ENCODE data around the gene CORO2B.
"Not testable (repeated sequence)": the region's sequence is repeated elsewhere in the genome, so short reads cannot be mapped to it uniquely, and the experiment has no call there.

Gene CORO2B

DNA sequence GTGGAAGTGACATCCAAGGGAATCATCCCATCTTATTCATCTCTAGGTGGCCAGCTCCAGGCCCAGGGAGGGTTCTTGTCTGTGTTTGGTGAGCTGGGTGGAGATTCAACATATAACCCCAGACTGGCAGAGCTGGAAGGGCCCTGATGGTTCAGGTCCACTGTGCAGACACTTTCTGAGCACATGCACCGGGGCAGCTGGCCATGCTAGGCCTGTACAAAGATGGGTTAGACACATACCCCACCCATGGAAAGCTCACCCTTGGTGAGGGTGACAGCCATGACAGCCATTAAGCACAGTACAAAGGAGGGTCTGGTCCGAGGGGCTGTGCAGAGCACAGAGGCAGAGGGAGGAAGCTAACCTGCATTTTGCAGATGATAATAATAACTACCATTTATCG is 100.4 kb downstream of the CORO2B start:
- no peak for DNase-seq

DNA sequence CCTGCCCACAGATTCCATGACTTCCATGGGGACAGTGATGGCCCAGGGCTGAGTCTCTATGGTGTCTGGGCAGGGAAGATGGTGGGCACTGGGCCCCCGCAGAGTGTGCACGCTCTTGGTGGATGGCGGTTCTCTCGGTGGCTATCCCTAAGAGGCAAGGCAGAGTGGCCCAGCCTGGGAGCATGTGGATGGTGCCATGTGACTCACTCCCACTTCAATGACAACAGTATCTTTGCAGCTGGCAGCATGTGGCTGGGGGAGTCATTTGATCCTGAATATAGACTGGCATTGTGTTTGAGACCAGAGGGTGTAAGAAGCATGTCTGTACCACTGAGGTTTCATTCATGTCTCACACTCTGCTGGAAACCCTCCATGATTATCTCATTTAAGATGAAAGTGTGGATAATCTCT is 101.2 kb downstream of the CORO2B start:
- no peak for DNase-seq

GRCh38 chr15:68680756-68681155 is 102.0 kb downstream of the CORO2B start:
- DNase-seq = not testable (repeated sequence)

- DNase-seq = no peak
Measured at GRCh38 chr15:68681836-68682235, 103.0 kb downstream of the CORO2B start.

DNA sequence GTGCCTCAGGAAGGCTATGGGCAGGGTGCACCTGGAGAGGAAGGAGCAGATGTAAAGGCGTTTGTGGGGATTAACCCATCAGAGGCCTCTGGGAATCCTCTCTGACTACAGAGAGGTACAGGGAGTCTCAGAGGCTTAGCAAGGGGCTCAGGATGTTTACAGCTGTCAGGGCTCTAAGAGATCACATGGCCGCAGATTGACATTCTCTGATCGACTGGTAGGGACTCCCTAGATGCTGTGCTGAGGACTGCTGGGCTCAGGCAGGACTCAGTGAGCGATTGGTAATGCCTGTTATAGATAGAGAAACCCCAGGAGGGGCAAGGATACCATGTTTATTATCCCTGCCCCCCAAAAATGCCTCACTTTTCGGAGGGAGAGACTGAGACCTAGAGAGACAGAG is 103.5 kb downstream of the CORO2B start:
- no peak for DNase-seq

GRCh38 chr15:68683026-68683425 is 104.2 kb downstream of the CORO2B start:
- DNase-seq = no peak

DNA sequence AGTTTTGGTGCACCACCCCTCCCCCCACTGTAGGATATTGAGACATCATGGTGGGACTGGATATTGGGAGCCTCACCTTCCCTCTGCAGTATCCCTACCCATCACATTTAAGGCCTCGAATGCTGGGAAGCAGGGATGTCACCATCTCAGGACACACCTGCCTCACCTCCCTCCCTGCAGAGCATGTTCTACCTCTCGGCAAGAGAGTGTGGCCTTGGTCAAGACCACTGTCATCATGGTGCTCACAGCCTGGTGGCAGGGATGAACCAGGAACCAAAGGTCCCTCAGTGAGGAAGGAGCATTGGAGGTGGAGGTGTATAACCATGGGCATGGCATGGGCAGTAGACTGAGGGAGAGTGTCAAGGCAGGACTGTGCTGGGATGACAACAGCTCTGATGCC is 104.8 kb downstream of the CORO2B start:
- DNase-seq = no peak

DNA sequence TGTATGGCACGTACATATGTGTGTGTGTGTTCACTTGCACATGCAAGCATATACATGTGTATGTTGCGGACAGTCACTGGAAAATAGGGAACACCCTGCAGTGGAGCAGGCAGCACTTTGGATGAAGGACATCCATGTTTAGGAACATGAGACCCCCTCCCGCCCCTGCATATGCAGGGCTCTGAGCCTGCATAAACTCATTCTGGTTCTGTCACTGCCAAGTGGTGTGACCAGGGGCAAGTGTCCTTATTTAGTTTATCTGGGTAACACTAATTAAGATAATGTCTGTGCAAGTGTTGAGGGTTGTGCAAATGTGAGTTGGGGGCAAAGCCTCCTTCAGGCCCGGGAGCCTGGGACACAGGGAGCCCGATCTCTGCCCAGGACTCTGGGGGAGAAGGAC is 105.7 kb downstream of the CORO2B start:
- DNase-seq = no peak

GRCh38 chr15:68687136-68687735 is 108.4 kb downstream of the CORO2B start:
- no peak for DNase-seq

GRCh38 chr15:68691705-68692104 is 112.9 kb downstream of the CORO2B start:
- DNase-seq = no peak

DNA sequence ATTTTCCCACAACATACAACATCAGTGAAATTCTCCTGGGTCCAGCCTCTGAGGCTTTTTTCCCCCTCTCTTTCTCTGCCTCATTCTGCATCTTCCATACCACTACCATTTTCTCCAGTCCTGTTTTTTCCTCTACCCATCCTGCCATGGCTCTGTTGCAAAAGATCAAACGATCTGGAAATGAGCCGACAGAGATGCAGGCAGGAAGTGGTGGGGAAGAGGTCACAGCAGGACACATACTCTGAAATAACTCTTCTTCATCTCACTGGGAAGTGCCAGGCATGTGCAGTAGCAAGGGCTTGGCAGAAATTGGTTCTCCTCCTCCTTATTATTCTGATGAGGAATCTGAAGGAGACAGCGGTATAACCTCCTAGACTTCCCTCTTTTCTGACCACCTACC is 114.3 kb downstream of the CORO2B start:
- DNase-seq = peak; percentile 39

GRCh38 chr15:68694111-68694510 is 115.3 kb downstream of the CORO2B start:
- no peak for DNase-seq

DNA sequence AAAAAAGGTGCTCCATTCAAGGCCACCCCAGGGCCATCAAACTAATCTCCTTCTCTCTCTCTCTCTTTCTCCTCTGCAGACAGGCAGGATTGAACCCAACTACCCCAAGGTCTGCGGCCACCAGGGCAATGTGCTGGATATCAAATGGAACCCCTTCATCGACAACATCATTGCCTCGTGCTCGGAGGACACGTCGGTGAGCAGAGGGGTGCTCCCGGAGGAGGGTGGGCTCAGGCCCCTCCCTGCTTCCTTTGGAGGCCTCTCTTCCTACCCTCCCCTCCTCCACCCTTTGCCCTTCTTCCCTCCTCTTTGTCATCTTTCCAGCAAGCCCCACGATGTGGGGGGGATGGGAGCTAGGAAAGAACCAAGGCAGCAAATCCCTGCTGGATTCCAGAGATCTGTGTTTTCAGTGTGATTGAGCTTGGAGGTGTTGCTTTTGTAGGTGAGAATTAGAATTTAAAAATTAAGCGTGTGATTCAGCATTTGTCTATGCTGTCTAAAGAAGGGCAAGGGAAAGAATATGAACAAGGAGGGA is 116.3 kb downstream of the CORO2B start:
- DNase-seq = no peak

GRCh38 chr15:68696414-68697363 is 117.9 kb downstream of the CORO2B start:
- DNase-seq = peak; percentile 72

DNA sequence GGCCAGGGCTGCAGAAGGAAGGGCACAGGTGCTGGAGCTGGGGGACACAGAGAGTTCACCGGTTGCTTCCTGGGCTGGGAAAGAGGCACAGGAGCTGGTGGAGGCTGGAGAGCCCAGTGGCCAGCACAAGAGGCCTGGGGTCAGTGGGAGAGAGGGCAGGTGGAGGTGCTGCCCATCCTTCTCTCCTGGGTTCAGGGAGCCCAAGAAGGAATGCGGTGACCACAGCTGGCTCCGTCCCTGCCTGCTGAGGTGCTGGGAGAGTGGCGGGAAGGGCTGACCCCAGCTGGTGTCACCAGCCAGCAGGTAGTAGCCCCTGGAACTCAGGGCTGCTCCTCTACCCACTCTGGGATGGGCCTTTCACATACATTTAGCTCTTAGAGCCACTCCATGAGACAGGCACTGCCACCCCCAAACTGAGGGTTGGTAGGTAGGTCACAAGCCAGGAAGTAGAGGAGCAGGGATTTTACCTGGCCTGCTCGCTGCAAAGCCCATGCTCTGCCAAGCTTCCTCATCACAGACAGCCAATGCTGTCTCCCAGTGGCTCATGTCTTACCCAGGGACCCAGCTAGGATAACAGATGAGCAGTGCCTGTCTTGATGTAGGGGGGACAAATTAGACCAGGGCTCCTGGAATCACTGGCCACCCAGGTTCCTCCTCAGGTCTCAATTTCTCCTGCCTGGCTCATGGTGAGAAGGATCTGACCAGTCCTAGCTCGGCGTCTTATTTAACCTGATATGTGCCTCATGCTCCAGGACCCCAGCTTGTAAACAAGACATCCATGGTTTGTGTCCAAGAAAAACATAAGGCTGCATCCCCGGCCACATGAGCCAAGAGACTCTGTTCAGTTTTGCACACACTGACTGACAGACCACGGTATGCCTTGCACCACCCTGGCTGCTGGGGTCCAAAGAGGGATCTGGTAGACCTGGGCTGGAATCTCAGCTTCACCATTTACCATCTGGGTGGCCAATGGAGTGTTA is 119.2 kb downstream of the CORO2B start:
- DNase-seq = no peak

- no peak for DNase-seq
Measured at GRCh38 chr15:68698708-68699107, 119.9 kb downstream of the CORO2B start.

- no peak for DNase-seq
Measured at GRCh38 chr15:68699124-68699880, 120.5 kb downstream of the CORO2B start.

DNA sequence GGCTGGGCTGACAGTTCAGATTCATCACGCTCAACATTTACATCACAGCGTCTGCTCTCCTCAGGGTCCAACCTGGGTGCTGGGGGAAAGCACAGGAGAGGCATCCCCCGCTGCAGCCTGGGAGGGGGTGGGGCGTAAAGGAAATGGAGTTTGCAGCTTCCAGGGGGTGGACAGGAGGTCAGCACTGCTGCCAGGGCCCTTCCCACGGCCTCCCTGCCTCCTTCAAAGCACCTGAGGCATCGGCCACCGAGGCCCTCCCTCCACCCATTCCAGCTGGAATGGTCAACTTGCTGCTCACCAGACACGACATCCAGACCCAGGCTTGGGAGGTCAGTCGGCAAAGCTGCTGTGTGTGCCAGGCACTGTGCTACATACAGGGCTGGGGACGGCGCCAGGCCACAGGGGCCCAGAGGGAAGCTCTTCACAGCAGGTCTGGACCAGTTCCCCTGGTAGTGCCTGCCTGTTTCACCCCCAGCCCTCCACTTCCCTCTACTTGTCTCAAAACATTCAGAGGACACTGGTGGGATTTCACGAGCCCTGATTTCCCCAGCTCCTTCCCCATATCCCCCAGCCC is 121.2 kb downstream of the CORO2B start:
- no peak for DNase-seq

GRCh38 chr15:68700455-68701123 is 121.8 kb downstream of the CORO2B start:
- DNase-seq = peak; percentile 77

DNA sequence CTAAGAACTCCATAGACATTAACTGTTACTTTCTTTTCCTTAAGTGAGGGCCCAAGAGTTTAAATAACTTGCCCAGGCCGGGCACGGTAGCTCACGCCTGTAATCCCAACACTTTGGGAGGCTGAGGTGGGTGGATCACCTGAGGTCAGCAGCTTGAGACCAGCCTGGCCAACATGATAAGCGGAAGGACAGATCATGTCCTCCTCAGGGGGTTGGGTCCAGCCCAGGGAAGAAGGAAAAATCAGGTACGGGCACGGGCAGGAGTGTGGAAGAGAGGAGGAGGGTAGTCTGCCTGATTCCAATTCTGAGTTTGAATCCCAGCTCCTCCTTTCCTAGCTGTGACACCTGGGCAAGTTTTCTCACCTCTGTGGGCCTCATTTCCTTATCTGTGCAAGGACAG is 123.1 kb downstream of the CORO2B start:
- no peak for DNase-seq

GRCh38 chr15:68704496-68705021 is 125.8 kb downstream of the CORO2B start:
- peak; percentile 17 for DNase-seq

Data from fibroblast of skin of scalp (primary cell).